Gastrocnemius medialis (tissue), 4 donors: ENCODE results near the gene RARB.

Experiments
- CTCF ChIP-seq, 5 experiments: fragments of 450-650 bp in 3 of 5; fragments of 200-600 bp in 2 of 5; sonication (generic) in 2 of 5; IDR thresholded peaks in 4 of 5; conservative IDR thresholded peaks in 1 of 5; 1 replicate in 4 of 5; 2 replicates in 1 of 5; pipeline ENCODE4 v1.5.1; 2016 to 2019; ENCODE audit warnings: antibody characterized with exemption in 5 of 5, mild to moderate bottlenecking in 3 of 5, moderate library complexity in 3 of 5
- POLR2A ChIP-seq, 2 donors: fragments of 450-650 bp; IDR thresholded peaks; one replicate each; pipeline ENCODE4 v1.6.1; 2017; ENCODE audit warnings: antibody characterized with exemption in 2 of 2, mild to moderate bottlenecking in 2 of 2, moderate library complexity in 2 of 2

- TF ChIP-seq CTCF (IDR thresholded peaks at IDR 0.05 in 4 of 5, conservative IDR thresholded peaks at IDR 0.05 in 1 of 5) (no peak), POLR2A (IDR thresholded peaks at IDR 0.05) (no peak)
Measured at GRCh38 chr3:25396251-25396650, 31.8 kb upstream of the RARB start.
